ENCODE measurements around the gene RTN4RL2.

RTN4RL2 gene

GRCh38 chr11:57436031-57436430, 24.3 kb upstream of the RTN4RL2 start:
- Histone ChIP-seq H3K9me2 (replicated peaks; ENCODE audit: control insufficient read depth, low read length) (no peaks in the 10 kb centered on the region), H3K4me2 (ENCODE audit: low read length) (no peak overlapping the region), H3K36me3 (ENCODE audit: control insufficient read depth, low read length) (no peaks in the 10 kb centered on the region), H3K4me1 (ENCODE audit: control insufficient read depth, low read length) (no peaks in the 10 kb centered on the region), H4K20me1 (ENCODE audit: control insufficient read depth, insufficient read depth, low read depth, low read length) (no peaks in the 10 kb centered on the region), H3K4me3 (ENCODE audit: low read length) (no peak overlapping the region), H3F3A (ENCODE audit: control insufficient read depth, insufficient read depth) (no peaks in the 10 kb centered on the region), H3K27ac (ENCODE audit: low read depth, low read length) (no peak overlapping the region), H3K9me3 (ENCODE audit: control insufficient read depth, insufficient read depth, low read length) (no peaks in the 10 kb centered on the region), H3K27me3 (ENCODE audit: control insufficient read depth, low read length) (no peaks in the 10 kb centered on the region; the same call in 1 of the 2 replicates), H3K79me2 (ENCODE audit: control insufficient read depth, low read length) (no peaks in the 10 kb centered on the region)
- TF ChIP-seq EZH2phosphoT487 (IDR thresholded peaks at IDR 0.05; ENCODE audit: borderline replicate concordance, low read length) (no peak), CTCF (IDR thresholded peaks at IDR 0.05; ENCODE audit: low read depth, low read length, poor library complexity, severe bottlenecking) (no peak)

- Histone ChIP-seq H3F3A (ENCODE audit: control insufficient read depth, insufficient read depth) (no peaks in the 10 kb centered on the region), H4K20me1 (ENCODE audit: control insufficient read depth, insufficient read depth, low read depth, low read length) (no peaks in the 10 kb centered on the region), H3K9me3 (ENCODE audit: control insufficient read depth, insufficient read depth, low read length) (no peaks in the 10 kb centered on the region), H3K79me2 (ENCODE audit: control insufficient read depth, low read length) (no peaks in the 10 kb centered on the region), H3K4me1 (ENCODE audit: control insufficient read depth, low read length) (no peaks in the 10 kb centered on the region), H3K27me3 (ENCODE audit: control insufficient read depth, low read length) (no peaks in the 10 kb centered on the region; the same call in 1 of the 2 replicates), H3K9me2 (replicated peaks; ENCODE audit: control insufficient read depth, low read length) (no peaks in the 10 kb centered on the region), H3K36me3 (ENCODE audit: control insufficient read depth, low read length) (no peaks in the 10 kb centered on the region), H3K4me3 (ENCODE audit: low read length) (no peak overlapping the region), H3K27ac (ENCODE audit: low read depth, low read length) (no peak overlapping the region), H3K4me2 (ENCODE audit: low read length) (no peak overlapping the region)
- no peak for TF ChIP-seq CTCF (IDR thresholded peaks at IDR 0.05; ENCODE audit: low read depth, low read length, poor library complexity, severe bottlenecking)
- no peak for TF ChIP-seq EZH2phosphoT487 (IDR thresholded peaks at IDR 0.05; ENCODE audit: borderline replicate concordance, low read length)
These were observed 21.7 kb upstream of the RTN4RL2 start for GRCh38 chr11:57438345-57439285.

GRCh38 chr11:57439786-57440185, 20.5 kb upstream of the RTN4RL2 start:
- H3K79me2 ChIP-seq (ENCODE audit: control insufficient read depth, low read length): no peaks in the 10 kb centered on the region
- H3K9me3 ChIP-seq (ENCODE audit: control insufficient read depth, insufficient read depth, low read length): no peaks in the 10 kb centered on the region
- no peaks in the 10 kb centered on the region for H4K20me1 ChIP-seq (ENCODE audit: control insufficient read depth, insufficient read depth, low read depth, low read length)
- H3K9me2 ChIP-seq (replicated peaks; ENCODE audit: control insufficient read depth, low read length): no peaks in the 10 kb centered on the region
- TF ChIP-seq CTCF (IDR thresholded peaks at IDR 0.05; ENCODE audit: low read depth, low read length, poor library complexity, severe bottlenecking) (no peak), EZH2phosphoT487 (IDR thresholded peaks at IDR 0.05; ENCODE audit: borderline replicate concordance, low read length) (no peak)
- no peak overlapping the region for H3K4me3 ChIP-seq (ENCODE audit: low read length)
- H3K27ac ChIP-seq (ENCODE audit: low read depth, low read length): no peak overlapping the region
- H3K4me2 ChIP-seq (ENCODE audit: low read length): no peak overlapping the region
- H3F3A ChIP-seq (ENCODE audit: control insufficient read depth, insufficient read depth): no peaks in the 10 kb centered on the region
- H3K27me3 ChIP-seq (ENCODE audit: control insufficient read depth, low read length): no peaks in the 10 kb centered on the region; the same call in 1 of the 2 replicates
- no peaks in the 10 kb centered on the region for H3K36me3 ChIP-seq (ENCODE audit: control insufficient read depth, low read length)
- H3K4me1 ChIP-seq (ENCODE audit: control insufficient read depth, low read length): no peaks in the 10 kb centered on the region

Data from DOHH2 (cell line).